Prostate gland (tissue), 2 donors: ENCODE results near the gene ARPP19.

Source experiments
- CTCF ChIP-seq, 4 experiments: fragments of 200-600 bp in 2 of 4; fragments of 450-650 bp in 2 of 4; sonication (generic) in 2 of 4; IDR thresholded peaks; 1 replicate in 3 of 4; 2 replicates in 1 of 4; pipeline ENCODE4 v1.5.1; 2016 to 2019; ENCODE audit warnings: antibody characterized with exemption in 4 of 4, mild to moderate bottlenecking in 2 of 4, moderate library complexity in 2 of 4
- POLR2AphosphoS5 ChIP-seq: sonication (generic); formaldehyde crosslinking; IDR thresholded peaks from one replicate; pipeline ENCODE4 v1.6.1; 2017; ENCODE audit warnings: antibody characterized with exemption

- no peak for TF ChIP-seq CTCF (IDR thresholded peaks at IDR 0.05)
- TF ChIP-seq POLR2AphosphoS5, result no peak
These were observed 10.6 kb downstream of the ARPP19 start for GRCh38 chr15:52558196-52558595.
